Panc1 (cell line): ENCODE measurements around the gene PPM1L. TPM values are rescaled to one million over a fixed set of nuclear protein-coding genes. Genes with fewer than 3 reads are reported as not detected.

Source experiments
- ATAC-seq: fragments of 200-7000 bp; cut with Tn5 transposase; 2 replicates; pipeline ENCODE4 v1.9.1; 2020; ENCODE audit warnings: mild to moderate bottlenecking, moderate library complexity
- BruUV-seq: library from RNA; stranded (reverse); fragments of 400-500 nt; replicated peaks from 2 replicates; lab custom pipeline; 2021; lab: Mats Ljungman, UMichigan
- CTCF ChIA-PET: fragments of 300-600 bp; sonication (Branson Sonifier 250); formaldehyde crosslinking; loops from one replicate; lab custom pipeline; 2022; ENCODE audit warnings: antibody characterized with exemption; lab: Charles Lee
- POLR2A ChIA-PET: fragments of 300-600 bp; sonication (Branson Sonifier 250); formaldehyde crosslinking; loops from one replicate; lab custom pipeline; 2022; ENCODE audit warnings: antibody characterized with exemption; lab: Charles Lee
- DNase-seq: peaks from one replicate; pipeline ENCODE4 v3.0.0-alpha.2; 2010; ENCODE audit warnings: low read depth, low spot score
- H3K27ac ChIP-seq: 2 replicates; pipeline ENCODE4 v1.5.1; 2011; ENCODE audit warnings: mild to moderate bottlenecking, low read length, inconsistent platforms
- H3K27me3 ChIP-seq: fragments of 200-500 bp; sonication (Bioruptor generic); 2 replicates; pipeline ENCODE4 v1.6.0; 2014; ENCODE audit warnings: low read length, inconsistent platforms; ENCODE audit not compliant: control insufficient read depth, insufficient read depth
- H3K36me3 ChIP-seq: fragments of 200-500 bp; sonication (Bioruptor generic); 2 replicates; pipeline ENCODE4 v1.5.1; 2014; ENCODE audit warnings: inconsistent platforms, mild to moderate bottlenecking, low read length, moderate library complexity; ENCODE audit not compliant: control insufficient read depth, insufficient read depth
- H3K4me1 ChIP-seq: 2 replicates; pipeline ENCODE4 v1.5.1; 2011; ENCODE audit warnings: inconsistent platforms, mild to moderate bottlenecking, low read length, moderate library complexity; ENCODE audit not compliant: control insufficient read depth, insufficient read depth
- H3K4me3 ChIP-seq, 2 experiments: 2 replicates each; pipeline ENCODE4 v1.5.1; 2011 to 2012; ENCODE audit warnings: low read depth in 2 of 2, low read length in 2 of 2, mild to moderate bottlenecking in 2 of 2, inconsistent platforms in 1 of 2, moderate library complexity in 1 of 2
- H3K9me3 ChIP-seq: fragments of 200-500 bp; sonication (Bioruptor generic); 2 replicates; pipeline ENCODE4 v1.5.1; 2014; ENCODE audit warnings: low read depth, mild to moderate bottlenecking, inconsistent platforms, low read length, moderate library complexity; ENCODE audit not compliant: control insufficient read depth, insufficient read depth
- POLR2AphosphoS5 ChIP-seq: IDR thresholded peaks from 2 replicates; pipeline ENCODE4 v1.6.1; 2012; ENCODE audit warnings: mild to moderate bottlenecking, low read depth, low read length, moderate library complexity
- REST ChIP-seq, 2 experiments: IDR thresholded peaks; 2 replicates each; pipeline ENCODE4 v1.6.1; 2011 to 2012; ENCODE audit warnings: low read depth in 2 of 2, control low read depth in 1 of 2, low read length in 1 of 2, mild to moderate bottlenecking in 1 of 2, moderate library complexity in 1 of 2; ENCODE audit not compliant: insufficient read depth in 1 of 2
- SIN3A ChIP-seq: IDR thresholded peaks from 2 replicates; pipeline ENCODE4 v1.6.1; 2012; ENCODE audit warnings: low read depth, mild to moderate bottlenecking, low read length, moderate library complexity, borderline replicate concordance; ENCODE audit not compliant: insufficient read depth
- TCF7L2 ChIP-seq: IDR thresholded peaks from 2 replicates; pipeline ENCODE4 v1.6.1; 2011; ENCODE audit warnings: mild to moderate bottlenecking, low read depth, low read length, inconsistent platforms
- in situ Hi-C: cut with HindIII; loops from 2 replicates; pipeline ENCODE4 v1.10.0; 2016; ENCODE audit warnings: low sequenced_read_pairs, low pct_unique_long_range_greater_than_20kb
- intact Hi-C: fragments of 100-400 bp; cut with micrococcal nuclease; formaldehyde crosslinking; loops from one replicate; pipeline ENCODE4 v1.10.0; 2022; ENCODE audit not compliant: unreplicated experiment
- total RNA-seq: library from RNA; stranded (reverse); gene quantifications from one replicate; pipeline ENCODE4 v1.2.1, GENCODE V29; 2021; ENCODE audit not compliant: unreplicated experiment
- TF ChIP-seq, protein P1 (sequence below): fragments of 450-650 bp; IDR thresholded peaks from 2 replicates; pipeline ENCODE4 v1.5.1; 2017; ENCODE audit warnings: mild to moderate bottlenecking

The PPM1L gene
- total RNA-seq, 1 experiment from 2014 or later: 23.8 TPM

GRCh38 chr3:160758929-160759577 is 3.0 kb downstream of the PPM1L start:
- intact Hi-C loops (loop anchor here (10.0 kb wide), 1 partner anchor 176 kb away; no protein-coding TSS in a partner anchor), in situ Hi-C loops (no loop called here)
- no peak overlapping the region for H3K4me3 ChIP-seq
- CTCF ChIA-PET: interaction anchor here (0.7 kb wide), 1 partner anchor 103 kb away, joined by 3 read pairs; no protein-coding TSS in a partner anchor
- no peak for TF ChIP-seq SIN3A
- TF ChIP-seq, protein P1, sequence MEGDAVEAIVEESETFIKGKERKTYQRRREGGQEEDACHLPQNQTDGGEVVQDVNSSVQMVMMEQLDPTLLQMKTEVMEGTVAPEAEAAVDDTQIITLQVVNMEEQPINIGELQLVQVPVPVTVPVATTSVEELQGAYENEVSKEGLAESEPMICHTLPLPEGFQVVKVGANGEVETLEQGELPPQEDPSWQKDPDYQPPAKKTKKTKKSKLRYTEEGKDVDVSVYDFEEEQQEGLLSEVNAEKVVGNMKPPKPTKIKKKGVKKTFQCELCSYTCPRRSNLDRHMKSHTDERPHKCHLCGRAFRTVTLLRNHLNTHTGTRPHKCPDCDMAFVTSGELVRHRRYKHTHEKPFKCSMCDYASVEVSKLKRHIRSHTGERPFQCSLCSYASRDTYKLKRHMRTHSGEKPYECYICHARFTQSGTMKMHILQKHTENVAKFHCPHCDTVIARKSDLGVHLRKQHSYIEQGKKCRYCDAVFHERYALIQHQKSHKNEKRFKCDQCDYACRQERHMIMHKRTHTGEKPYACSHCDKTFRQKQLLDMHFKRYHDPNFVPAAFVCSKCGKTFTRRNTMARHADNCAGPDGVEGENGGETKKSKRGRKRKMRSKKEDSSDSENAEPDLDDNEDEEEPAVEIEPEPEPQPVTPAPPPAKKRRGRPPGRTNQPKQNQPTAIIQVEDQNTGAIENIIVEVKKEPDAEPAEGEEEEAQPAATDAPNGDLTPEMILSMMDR: peak; percentile 39; the same call in 1 of the 2 replicates
- BruUV-seq: no TSS peak
- no peak for DNase-seq
- no peaks in the 10 kb centered on the region for H3K9me3 ChIP-seq
- H3K27me3 ChIP-seq: no peaks in the 10 kb centered on the region
- H3K36me3 ChIP-seq: no peaks in the 10 kb centered on the region
- ATAC-seq: no peak
- H3K4me1 ChIP-seq: peaks cover 22% of the 10 kb centered on the region
- POLR2A ChIA-PET: no interaction called here
- no peak overlapping the region for H3K27ac ChIP-seq

DNA sequence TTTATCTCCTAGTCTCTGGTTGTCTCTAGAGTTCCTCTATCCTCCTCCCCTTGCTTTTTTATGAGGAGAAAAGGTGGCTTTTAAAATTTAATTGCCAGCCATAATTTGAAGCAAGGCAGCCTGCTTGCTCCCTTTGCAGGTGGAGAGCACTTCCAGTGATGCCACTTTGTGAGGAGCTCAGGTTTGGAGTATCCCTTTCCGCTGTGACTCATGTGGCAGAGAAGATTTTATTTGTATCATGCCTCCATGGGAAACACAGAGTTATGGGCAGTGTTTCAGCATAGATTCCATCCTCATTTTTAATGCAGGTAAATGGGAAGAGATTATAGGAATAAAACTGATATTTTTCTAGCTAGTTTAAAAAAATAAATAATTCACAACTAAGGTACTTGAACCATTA is 7.0 kb downstream of the PPM1L start:
- Histone ChIP-seq H3K9me3 (no peaks in the 10 kb centered on the region), H3K36me3 (no peaks in the 10 kb centered on the region), H3K4me3 (no peak overlapping the region), H3K27ac (no peak overlapping the region), H3K27me3 (no peaks in the 10 kb centered on the region), H3K4me1 (peaks cover 15% of the 10 kb centered on the region)
- TF ChIP-seq REST (IDR thresholded peaks at IDR 0.05; ENCODE audit: insufficient read depth in 1 of 2, low read depth in 2 of 2, low read length in 1 of 2) (no peak), SIN3A (no peak), POLR2AphosphoS5 (no peak), TCF7L2 (no peak)
- TF ChIP-seq, protein P1: no peak
- POLR2A ChIA-PET: no interaction called here
- in situ Hi-C loops: no loop called here
- DNase-seq (no peak), ATAC-seq (no peak)
- intact Hi-C loops: no loop called here
- BruUV-seq: no TSS peak
- CTCF ChIA-PET: no interaction called here
